GM21423 (cell line): Measurements from ENCODE around the gene OTUD7B.
A peak's percentile ranks its signal among the peaks of the same experiment; 100 is the strongest.

ENCODE experiments used
- ATAC-seq: cut with Tn5 transposase; IDR thresholded peaks from one replicate; pipeline ENCODE4 v1.9.1; 2021; ENCODE audit warnings: mild to moderate bottlenecking, moderate library complexity; ENCODE audit not compliant: unreplicated experiment

The OTUD7B gene

DNA sequence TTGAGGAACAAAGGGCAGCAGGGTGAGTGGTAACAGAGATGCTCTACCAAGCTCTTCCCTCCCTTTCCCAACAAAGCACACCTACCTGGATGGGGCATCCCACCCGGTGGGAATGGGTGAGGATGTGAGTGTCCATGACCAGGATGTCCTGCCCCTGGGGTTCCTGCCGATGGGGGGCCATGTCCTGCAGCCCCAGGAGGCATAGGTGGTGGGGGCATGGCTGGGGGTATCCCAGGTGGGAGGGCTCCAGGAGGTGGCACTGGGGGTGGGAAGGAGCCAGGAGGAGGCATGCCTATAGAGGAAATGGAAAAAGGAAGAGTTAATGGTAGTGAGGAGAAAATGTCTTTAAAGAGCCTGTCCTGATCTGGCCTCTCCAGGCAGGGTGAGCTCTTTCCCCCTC, 84.8 kb downstream of the OTUD7B start:
- ATAC-seq: no peak

DNA sequence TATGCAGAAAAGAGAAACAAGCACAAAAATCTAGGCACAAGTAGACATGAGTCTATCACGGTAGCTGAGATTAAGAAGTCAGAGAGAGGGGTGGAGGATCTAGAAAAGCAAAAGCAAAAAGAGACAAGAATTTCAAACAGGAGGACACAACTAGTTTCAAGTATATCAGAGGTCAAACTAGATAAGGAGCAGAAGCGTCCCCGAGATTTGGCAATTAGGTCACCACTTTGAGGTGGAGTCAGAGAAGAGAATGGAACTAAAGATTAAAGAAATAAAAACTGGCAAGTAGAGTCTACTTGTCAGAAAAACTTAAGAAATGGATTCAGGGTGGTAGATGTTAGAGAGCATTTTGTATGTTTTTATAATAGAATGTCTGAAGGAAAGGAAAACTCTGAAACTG, 85.2 kb downstream of the OTUD7B start:
- no peak for ATAC-seq

DNA sequence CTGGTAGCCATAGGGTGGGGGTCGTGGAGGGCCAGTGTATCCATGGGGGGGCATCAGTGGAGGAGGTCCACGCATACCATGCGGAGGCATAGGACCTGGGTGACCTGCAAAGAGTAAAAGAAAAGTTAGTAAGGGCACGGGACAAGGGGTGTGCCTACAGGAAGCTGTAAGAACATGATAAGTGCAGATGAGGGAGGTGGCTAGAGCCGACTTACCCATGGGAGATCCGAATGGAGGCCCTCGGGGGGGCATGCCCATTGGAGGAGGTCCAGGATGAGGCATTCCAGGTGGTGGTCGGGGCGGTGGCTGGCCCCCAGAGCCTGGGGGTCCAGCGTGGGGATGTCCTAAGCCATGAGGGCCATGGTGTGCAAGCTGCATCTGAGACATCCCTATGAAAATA, 86.9 kb downstream of the OTUD7B start:
- ATAC-seq: no peak

DNA sequence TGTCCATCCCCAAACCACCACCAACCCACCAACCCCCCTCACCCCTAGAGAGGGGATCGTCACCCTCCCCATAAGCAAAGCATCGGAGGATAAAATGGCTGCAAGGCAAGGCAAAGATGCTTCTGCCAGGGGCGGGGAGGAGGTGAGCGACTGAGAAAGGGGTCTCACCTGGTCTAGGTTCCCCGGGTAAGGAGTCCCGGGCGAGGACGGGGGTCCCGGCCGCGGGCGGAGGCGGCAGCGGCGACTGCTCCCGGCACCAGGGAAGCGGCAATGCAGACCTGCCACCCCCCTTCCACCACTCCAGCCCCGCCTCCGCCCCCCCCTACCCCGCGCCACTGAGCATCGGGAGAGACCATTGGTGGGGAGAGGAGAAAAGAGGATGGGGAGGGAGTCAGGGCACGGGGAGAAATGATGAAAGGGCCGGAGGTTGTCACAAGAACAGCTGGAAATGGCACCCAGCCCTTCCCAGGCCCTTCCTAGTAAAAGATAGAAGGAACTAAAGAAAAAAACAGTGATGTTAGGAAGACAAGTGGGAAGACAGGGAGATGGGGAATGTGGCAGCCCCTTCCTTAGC, 92.9 kb downstream of the OTUD7B start, which contains the start of gene SV2A:
Gene SV2A (minus strand): TSS at position 274 of the 574 bp plus-strand sequence. CDS start 4,004 bp downstream, outside the sequence.
- no peak for ATAC-seq

DNA sequence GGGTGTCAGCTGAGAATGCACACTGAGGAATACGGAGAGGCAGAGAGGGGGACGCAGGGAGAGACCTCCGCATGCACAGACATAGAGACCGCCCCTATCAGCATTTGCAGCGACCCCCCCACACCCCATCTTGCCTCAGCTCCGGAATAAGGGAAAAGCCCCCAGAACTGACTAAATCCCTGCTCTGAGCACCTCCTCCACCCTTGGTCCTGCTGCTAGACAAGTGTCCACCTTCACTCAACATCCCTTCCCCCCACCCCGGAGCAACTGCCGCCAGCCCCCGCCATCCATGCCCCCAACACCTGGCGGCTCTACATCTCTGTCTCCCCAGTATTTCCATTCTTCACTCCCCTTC, 93.7 kb downstream of the OTUD7B start:
- no peak for ATAC-seq

DNA sequence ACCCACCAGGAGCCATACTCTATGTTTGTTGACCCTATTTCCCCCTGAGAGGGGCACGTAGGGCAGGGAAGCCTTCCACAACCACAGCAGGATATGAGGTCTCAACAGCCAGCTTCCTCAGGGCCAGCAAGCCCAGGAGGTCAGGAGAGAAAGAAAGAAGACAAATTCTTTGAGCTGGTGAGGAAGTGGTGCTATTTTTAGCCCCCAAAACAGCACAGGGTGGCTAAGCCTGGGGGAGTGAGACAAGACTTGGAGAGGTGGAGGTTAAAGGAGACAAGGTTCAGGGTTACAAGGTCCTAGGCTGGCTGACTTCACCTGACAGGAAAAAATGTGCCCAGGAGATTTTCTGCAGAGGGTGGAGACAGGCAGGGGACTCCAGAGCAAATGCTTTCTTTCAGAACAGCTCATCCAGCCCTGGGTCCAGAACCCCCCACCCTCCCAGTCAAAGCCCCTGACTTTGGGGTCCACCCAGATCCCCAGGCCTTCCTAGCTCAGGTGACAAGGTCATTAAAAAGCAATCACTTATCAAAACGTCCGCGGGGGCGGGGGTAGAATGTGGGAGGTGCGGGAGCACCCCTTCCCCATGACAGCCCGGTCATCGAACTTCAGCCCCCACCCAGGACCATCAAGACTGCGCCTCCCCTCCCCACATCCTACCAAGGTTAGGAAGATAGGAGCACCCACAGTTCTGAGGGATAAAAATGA, 94.2 kb downstream of the OTUD7B start:
- no peak for ATAC-seq

DNA sequence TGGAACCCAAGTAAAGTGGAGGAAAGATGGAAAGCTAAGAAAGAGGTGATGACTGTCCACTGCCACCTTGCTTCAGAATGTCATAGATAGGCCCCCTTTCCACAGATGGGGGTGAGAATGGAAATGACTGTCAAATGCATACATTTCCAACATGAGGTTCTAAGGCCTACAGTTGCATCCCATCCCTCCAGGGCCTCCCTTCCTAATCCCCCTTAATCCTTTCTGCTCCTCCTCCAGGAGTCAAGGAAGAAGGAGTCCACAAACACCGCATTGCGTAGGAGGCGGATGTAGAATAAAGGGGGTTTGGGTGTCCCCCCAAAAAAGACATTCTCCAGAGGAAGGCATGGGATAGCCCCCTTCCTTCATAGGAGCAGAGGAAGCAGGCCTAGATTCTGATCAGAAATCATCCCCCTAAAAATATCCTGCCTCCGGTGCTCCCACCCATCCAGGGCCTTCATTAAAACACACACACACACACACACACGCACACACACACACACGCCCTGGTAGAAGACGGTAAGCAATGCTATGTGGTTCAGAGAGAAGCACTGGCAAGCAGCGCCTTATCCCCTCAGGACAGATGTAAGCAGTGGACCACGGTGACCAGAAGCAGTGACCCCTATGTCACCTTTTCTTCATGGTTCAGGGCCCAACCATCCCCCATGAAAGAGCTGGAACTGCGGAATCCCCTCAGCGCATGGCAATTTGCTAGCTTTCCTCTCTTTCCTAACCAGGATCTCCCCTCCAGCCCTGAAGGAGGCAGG, 94.9 kb downstream of the OTUD7B start:
- ATAC-seq: no peak

DNA sequence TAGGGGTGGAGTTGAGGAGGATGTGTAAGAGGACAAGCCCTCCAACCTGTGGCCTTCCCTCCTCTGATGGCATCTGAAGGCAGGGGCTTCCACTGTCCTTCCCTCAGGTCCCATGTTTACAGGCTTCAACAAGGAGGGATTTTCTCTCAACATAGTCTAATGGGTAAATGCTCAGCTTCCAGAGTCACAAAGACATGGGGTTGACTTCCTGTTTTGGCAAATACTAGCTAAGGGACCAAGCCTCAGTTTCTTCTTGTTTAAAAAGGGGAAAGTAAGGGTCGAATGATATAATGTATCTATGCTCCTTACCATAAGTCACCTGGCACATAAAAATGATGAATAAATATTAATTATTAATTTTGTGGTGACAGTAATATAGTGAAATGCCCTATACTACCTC, 96.0 kb downstream of the OTUD7B start:
- ATAC-seq: no peak

DNA sequence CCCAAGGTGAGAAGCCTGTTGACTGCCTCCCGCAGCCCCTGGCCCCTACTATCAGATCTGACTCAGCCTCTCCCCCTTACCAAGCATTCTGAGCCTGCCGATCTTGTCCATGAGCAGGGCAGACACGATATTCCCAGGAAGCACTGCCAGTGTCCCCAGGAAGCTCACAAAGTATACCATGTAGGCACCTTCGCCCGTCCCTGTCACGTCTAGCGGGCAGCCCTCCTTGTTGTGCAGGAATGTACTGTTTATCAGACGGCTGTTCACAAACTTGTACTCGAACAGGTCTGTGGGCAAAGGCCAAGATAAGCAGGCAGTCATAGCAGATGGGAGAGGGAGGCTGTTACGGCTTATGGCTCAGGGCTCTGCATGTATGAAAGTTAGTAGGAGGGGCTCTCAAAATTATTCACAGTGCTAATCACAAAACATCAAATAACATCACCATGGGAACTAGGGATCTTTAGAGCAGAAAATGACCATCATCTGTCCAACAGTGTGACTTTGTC, 103.9 kb downstream of the OTUD7B start:
- no peak for ATAC-seq

DNA sequence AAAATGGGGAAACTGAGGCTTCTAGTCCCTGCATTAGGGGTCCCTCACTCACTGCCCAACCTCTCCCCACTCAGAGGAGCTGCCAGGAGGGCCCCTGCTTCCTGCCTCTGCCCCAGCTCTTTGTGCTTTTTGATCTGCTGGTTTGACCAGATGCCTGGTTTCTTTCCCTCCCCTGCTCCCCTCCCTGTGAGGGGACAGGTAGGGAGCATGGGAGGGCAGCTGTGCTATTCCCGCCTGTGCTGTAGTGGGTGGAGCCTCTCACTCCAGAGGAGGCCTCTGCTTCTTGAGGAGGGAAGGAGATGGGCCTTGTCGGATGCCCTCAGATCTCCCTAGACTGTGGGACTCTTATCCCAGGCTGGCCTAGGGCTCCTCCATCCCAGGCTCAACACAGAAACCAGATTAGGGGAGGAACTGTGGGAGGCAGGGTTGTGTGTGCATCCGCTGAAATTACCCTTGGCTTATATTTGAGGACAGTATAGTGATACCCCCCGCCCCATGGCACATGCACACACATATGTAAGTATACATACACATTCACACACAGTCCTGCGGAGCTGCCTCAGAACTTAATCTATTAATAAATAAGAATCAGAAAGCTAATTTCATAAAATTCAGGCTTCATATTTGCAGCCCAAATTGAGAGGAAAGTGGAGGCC, 106.6 kb downstream of the OTUD7B start:
- no peak for ATAC-seq

DNA sequence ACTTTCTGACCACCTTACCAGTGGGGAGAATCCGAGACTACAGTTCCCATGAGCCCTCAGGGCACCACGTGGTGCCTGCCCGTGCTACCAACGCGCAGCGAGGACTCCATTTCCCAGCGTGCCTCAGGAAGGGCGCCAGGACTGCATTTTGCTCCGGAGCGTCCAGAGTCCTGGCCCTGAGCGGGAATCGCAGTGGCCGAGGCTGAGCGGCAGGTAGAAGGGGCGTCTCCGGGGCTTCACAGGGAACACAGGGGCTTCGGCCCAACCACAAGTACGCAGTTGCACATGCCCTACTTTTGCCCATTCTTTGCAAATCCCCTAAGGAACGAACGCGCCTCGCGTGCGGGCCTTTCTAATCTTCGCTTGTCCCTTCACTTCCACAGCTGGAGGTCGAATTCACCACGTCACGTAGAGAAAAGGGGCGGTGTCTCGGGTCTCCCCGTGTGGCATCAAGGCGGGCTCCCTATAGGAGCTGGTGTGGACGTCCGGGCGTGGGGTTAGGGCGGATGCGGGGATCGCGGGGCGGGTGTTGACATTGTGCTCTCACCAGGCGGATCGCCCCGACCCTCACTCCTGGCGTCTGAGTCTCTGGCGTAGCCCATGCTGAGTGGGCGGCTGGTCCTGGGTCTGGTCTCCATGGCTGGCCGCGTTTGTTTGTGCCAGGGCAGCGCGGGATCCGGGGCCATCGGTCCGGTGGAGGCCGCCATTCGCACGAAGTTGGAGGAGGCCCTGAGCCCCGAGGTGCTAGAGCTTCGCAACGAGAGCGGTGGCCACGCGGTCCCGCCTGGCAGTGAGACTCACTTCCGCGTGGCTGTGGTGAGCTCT, 110.9 kb downstream of the OTUD7B start, which contains the start of gene BOLA1:
Gene BOLA1 (plus strand): TSS at position 109 of the 825 bp plus-strand sequence. CDS start 492 bp downstream, at position 601.
- peak; percentile 97 for ATAC-seq

DNA sequence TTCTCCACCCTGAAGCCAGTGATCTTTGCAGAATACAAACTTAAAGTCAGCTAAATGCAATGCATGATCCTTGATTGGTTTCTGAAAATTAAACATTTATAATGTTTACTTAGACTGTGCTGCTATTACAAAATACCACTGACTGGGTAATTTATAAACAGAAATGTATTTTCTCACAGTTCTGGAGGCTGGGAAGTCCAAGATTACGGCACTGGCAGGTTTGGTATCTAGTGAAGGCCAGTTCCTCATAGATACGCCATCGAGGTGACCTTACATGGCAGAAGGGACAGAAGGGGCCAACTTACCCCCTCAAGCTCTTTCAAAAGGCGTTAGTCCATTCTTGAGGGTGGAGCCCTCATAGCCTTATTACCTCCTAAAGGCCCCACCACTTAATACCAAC, 114.0 kb downstream of the OTUD7B start:
- no peak for ATAC-seq

DNA sequence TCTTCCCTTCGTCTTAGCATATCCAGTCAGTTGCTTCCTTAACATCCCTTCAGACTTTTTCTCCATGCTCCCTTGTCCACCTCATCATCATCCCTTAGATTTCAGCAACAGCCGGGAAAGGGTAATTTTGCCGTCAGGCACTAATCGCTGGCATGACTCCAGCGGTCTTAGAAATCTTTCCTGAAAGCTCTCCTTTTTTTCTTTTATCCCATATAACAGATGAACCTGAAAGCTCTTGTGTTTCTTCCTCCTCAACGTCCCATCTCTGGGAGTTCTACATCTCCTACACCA, 121.6 kb downstream of the OTUD7B start:
- no peak for ATAC-seq

DNA sequence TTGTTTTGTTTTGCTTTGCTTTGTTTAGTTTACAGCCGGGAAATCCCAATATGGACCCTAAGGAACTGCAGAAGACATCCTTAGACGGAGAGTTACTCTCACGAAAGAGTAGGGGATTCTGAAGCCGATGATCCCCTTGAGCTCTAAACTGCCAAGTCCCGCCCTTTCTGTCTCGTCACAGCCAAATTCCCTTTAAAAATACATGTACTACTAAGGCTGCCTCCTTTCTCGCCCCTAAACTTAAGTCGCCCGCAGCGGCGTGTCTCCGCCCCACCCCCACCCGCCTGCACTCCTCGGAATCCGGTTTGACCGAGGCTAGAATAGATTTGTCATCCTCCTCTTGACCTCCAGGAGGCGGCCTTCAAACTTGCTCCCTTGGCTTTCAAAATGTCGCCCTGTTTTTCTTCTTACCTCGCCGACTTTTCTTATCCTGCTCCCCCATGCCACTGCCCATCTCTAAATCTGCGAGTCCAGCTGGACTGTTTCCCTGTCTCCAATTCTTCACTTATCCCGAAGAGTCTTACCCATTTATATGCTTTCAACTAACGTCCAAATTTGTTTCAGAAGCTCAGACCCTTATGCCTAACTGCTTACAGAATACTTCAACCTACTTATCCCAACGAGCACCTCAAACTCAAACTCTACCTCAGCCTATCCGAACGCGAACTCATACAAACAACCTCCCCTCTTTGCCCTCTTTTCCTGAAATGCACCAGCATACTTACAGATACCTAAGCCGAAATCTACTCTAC, 122.1 kb downstream of the OTUD7B start:
- ATAC-seq: peak; percentile 19
